ENCODE results near the gene APP.

Gene APP

GRCh38 chr21:26177746-26178426 lies 7.3 kb upstream of the APP start:
- H3K4me3 ChIP-seq (IDR thresholded peaks at IDR 0.05; ENCODE audit: insufficient read depth, low read depth, low read length): no peak overlapping the region
- no peak overlapping the region for H3K4me2 ChIP-seq
- H3K79me2 ChIP-seq (ENCODE audit: insufficient read depth, low read depth): no peaks in the 10 kb centered on the region
- H3K27ac ChIP-seq: no peak overlapping the region
- no peaks in the 10 kb centered on the region for H3K27me3 ChIP-seq (ENCODE audit: insufficient read depth, low read depth)
- no peak overlapping the region for H3K9ac ChIP-seq
- peaks cover 6% of the 10 kb centered on the region for H3K4me1 ChIP-seq (ENCODE audit: low read depth, poor library complexity, severe bottlenecking)
- no peak for TF ChIP-seq CTCF (conservative IDR thresholded peaks at IDR 0.05; ENCODE audit: low read depth, low read length)
- no peaks in the 10 kb centered on the region for H4K20me1 ChIP-seq (ENCODE audit: insufficient read depth)
- H3K36me3 ChIP-seq (ENCODE audit: insufficient read depth): no peaks in the 10 kb centered on the region
- no peak overlapping the region for H2AFZ ChIP-seq (ENCODE audit: low read depth)

DNA sequence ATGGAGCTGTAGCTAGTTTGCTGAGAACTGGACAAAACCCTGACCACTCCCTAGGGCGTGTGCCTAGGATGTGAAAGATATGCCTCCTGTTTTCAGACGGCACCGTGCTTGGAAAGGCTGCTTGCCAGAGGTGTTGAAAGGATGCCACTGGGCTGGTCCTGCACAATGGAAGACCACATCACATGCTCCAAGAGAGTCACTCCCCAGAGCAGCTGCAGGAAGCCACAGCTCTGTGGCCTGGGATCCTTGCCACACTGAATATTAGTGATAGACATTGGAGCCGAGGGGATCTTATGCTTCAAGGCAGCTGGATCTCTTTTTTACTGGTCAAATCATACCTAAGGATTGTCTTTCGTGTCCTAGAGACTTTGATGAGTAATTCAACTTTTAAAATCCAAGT lies 6.6 kb upstream of the APP start:
- Histone ChIP-seq H4K20me1 (ENCODE audit: insufficient read depth) (no peaks in the 10 kb centered on the region), H3K4me1 (ENCODE audit: low read depth, poor library complexity, severe bottlenecking) (peaks cover 6% of the 10 kb centered on the region), H3K27ac (no peak overlapping the region), H3K27me3 (ENCODE audit: insufficient read depth, low read depth) (no peaks in the 10 kb centered on the region), H3K9ac (no peak overlapping the region), H3K4me3 (IDR thresholded peaks at IDR 0.05; ENCODE audit: insufficient read depth, low read depth, low read length) (no peak overlapping the region), H3K4me2 (no peak overlapping the region), H3K79me2 (ENCODE audit: insufficient read depth, low read depth) (no peaks in the 10 kb centered on the region), H2AFZ (ENCODE audit: low read depth) (no peak overlapping the region), H3K36me3 (ENCODE audit: insufficient read depth) (no peaks in the 10 kb centered on the region)
- no peak for TF ChIP-seq CTCF (conservative IDR thresholded peaks at IDR 0.05; ENCODE audit: low read depth, low read length)

DNA sequence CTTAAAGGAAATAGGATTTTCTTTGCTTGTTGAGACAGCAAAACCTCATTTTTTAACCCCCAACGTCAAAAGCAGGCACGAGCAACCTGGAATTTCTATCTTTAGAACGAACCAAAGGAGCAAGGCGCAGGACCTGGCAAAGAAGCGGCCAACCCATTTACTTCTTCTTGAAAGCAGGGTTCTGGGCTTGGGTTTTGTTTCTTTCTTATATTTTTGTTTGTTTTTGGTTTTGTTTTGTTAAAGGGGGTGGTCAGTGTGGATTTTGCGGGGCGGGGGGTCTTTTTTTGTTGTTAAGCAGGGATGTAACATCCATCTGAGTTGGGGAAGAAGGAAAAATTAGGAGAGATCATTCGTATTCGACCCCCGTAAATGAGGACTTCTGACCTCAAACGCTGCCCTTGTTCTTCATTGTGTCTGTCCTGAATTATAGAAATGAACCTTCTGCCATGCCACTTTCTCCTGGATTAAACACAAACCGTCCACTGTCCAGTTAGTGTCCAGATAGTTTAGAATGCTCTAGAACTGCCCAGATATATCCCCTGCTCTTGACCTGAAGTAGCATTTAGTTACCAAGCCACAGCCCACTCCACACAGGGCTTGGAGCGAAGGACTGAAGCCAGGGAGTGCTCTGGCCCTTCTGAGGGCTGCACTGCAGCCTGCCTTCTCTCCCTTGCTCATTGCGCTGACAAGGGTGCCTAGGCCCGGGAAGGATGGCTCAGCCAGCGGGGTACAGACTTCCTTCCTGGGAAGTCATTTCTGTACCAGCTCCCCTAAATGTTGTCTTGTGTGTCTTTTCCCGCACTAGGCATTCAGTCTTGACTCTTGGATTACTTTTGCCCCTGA lies 909 bp upstream of the APP start:
- peaks cover 28% of the 10 kb centered on the region for H3K4me1 ChIP-seq (ENCODE audit: low read depth, poor library complexity, severe bottlenecking)
- H3K79me2 ChIP-seq (ENCODE audit: insufficient read depth, low read depth): peaks cover 34% of the 10 kb centered on the region
- peaks cover 10% of the 10 kb centered on the region for H4K20me1 ChIP-seq (ENCODE audit: insufficient read depth)
- no peak for TF ChIP-seq CTCF (conservative IDR thresholded peaks at IDR 0.05; ENCODE audit: low read depth, low read length)
- peak overlapping the region; percentile 93; the same call in 1 of the 2 replicates for H3K9ac ChIP-seq
- H3K4me2 ChIP-seq: peak overlapping the region; percentile 83
- H3K4me3 ChIP-seq (IDR thresholded peaks at IDR 0.05; ENCODE audit: insufficient read depth, low read depth, low read length): no peak overlapping the region
- H3K27ac ChIP-seq: no peak overlapping the region
- H3K27me3 ChIP-seq (ENCODE audit: insufficient read depth, low read depth): no peaks in the 10 kb centered on the region
- H3K36me3 ChIP-seq (ENCODE audit: insufficient read depth): no peaks in the 10 kb centered on the region
- H2AFZ ChIP-seq (ENCODE audit: low read depth): peak overlapping the region; percentile 84

DNA sequence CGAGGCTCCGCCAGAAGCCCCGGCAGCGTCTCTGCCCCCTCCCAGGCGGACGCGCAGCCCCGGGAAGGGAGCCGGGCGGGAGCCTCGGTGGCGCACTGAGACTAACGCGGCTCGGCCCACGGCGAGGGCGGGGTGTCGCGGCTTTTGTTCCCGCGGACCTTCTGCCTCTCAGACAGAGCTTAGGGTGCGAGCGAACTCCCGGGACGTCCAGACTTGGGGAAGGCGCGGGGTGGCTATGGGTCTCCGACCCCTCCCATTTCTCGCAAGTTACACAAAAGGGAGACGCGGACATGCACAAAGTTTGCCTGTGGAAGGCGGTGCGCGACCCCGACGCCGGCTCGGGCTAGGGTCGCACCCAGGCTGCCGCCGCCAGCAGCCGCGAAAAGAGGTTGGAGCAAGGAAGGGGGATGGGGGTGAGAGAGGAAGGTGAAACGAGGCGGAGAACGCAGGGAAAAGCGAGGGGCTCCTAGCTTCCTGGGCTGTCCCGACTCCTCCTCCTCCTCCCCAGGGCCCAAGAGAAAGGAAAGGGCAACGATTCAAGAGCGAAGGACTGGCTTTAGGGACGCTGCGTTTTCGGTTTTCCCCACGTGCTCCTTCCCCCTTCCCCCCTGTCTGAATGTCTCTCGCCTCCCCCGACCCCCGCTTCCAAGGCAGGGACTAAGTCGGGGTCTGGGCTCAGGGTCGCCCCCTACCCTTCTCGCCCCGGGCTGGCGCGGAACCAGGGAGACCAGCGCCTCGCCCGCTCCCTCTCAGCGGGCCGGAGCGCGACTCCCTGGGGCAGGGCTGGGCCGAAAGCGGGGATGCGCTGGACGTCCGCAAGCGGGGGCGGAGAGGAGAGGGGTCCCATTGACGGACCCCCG lies 729 bp downstream of the APP start:
- Histone ChIP-seq H3K27ac (peak overlapping the region; percentile 68), H3K27me3 (ENCODE audit: insufficient read depth, low read depth) (no peaks in the 10 kb centered on the region), H2AFZ (ENCODE audit: low read depth) (peak overlapping the region; percentile 84), H3K9ac (peak overlapping the region; percentile 93), H3K4me3 (IDR thresholded peaks at IDR 0.05; ENCODE audit: insufficient read depth, low read depth, low read length) (no peak overlapping the region), H4K20me1 (ENCODE audit: insufficient read depth) (peaks cover 10% of the 10 kb centered on the region), H3K79me2 (ENCODE audit: insufficient read depth, low read depth) (peaks cover 50% of the 10 kb centered on the region), H3K36me3 (ENCODE audit: insufficient read depth) (no peaks in the 10 kb centered on the region), H3K4me2 (peak overlapping the region; percentile 62), H3K4me1 (ENCODE audit: low read depth, poor library complexity, severe bottlenecking) (peaks cover 34% of the 10 kb centered on the region)
- no peak for TF ChIP-seq CTCF (conservative IDR thresholded peaks at IDR 0.05; ENCODE audit: low read depth, low read length)
